C4-2B (cell line): ENCODE data around the gene DLG2.

Source experiments
- ZFX ChIP-seq: fragments of 450-650 bp; IDR thresholded peaks from 2 replicates; pipeline ENCODE4 v1.6.1; 2017
- TF ChIP-seq, protein P1 (sequence below): fragments of 450-650 bp; conservative IDR thresholded peaks from 2 replicates; pipeline ENCODE4 v1.5.1; 2017; ENCODE audit warnings: mild to moderate bottlenecking

DNA sequence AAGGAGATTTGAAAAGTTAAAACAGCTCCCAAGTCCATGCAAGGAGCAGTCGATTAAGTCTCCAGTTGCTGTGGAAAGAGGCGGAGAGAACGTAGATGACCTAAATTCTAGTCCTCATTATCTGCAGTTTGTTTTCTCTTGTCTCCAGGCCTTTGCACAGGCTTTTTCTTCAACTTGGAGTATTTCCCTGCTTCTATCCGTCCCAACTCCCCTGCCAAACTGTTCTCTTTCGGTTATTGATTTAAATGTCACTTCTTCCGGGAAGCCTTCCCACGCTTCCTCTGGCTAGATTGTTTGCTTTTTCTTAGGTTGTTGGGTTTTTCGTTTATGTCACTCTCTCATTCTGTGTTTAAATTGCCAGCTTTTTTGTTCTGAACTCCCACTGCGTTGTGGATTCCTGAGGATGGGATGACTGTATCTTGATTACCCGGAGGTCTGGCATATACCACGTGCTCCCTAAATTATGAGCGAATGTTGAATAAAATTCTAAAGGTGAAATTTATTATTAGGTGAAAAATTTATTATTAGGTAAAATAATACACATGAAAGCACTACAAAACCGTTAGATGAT lies 1.7 kb upstream of the DLG2 start:
- TF ChIP-seq, protein P1, sequence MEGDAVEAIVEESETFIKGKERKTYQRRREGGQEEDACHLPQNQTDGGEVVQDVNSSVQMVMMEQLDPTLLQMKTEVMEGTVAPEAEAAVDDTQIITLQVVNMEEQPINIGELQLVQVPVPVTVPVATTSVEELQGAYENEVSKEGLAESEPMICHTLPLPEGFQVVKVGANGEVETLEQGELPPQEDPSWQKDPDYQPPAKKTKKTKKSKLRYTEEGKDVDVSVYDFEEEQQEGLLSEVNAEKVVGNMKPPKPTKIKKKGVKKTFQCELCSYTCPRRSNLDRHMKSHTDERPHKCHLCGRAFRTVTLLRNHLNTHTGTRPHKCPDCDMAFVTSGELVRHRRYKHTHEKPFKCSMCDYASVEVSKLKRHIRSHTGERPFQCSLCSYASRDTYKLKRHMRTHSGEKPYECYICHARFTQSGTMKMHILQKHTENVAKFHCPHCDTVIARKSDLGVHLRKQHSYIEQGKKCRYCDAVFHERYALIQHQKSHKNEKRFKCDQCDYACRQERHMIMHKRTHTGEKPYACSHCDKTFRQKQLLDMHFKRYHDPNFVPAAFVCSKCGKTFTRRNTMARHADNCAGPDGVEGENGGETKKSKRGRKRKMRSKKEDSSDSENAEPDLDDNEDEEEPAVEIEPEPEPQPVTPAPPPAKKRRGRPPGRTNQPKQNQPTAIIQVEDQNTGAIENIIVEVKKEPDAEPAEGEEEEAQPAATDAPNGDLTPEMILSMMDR: no peak
- TF ChIP-seq ZFX: no peak
